K562 (cell line): Measurements from ENCODE around the gene GABBR1. TPM values are rescaled to one million over a fixed set of nuclear protein-coding genes. Genes with fewer than 3 reads are reported as not detected.

ENCODE experiments used
- ATAC-seq: fragments of 200-7000 bp; cut with Tn5 transposase; 3 replicates; pipeline ENCODE4 v1.9.1; 2020; ENCODE audit warnings: moderate library complexity
- BruUV-seq: library from RNA; stranded (reverse); fragments of 400-500 nt; replicated peaks from 2 replicates; lab custom pipeline; 2021; lab: Mats Ljungman, UMichigan
- CTCF ChIA-PET: fragments of 300-600 bp; formaldehyde crosslinking; extraction: SDS; loops from one replicate; lab custom pipeline; 2021; ENCODE audit warnings: low intra/inter-chr PET ratio; lab: Yijun Ruan, JAX
- POLR2A ChIA-PET: fragments of 300-600, 350-650 bp; sonication (Branson Sonifier 250); formaldehyde crosslinking; extraction: SDS; loops from one replicate; lab custom pipeline; 2021; ENCODE audit warnings: antibody characterized with exemption, inconsistent platforms; lab: Yijun Ruan, JAX
- DNase-seq, 4 experiments: peaks; one replicate each; pipeline versions ENCODE4 v3.0.0 to v3.0.0-alpha.2; 2011 to 2018; ENCODE audit warnings: low spot score in 3 of 4, mixed read lengths in 3 of 4; ENCODE audit errors: extremely low read depth in 1 of 4
- FAIRE-seq: peaks from 2 replicates; lab custom pipeline; 2011; peaks lifted over from hg19 to GRCh38; lab: Jason Lieb, UNC
- H2AFZ ChIP-seq: 2 replicates; pipeline ENCODE4 v1.6.0; 2011; ENCODE audit warnings: low read depth, low read length, control low read depth, inconsistent platforms
- H3K27ac ChIP-seq: fragments of 200-600 bp; 3 replicates; pipeline ENCODE4 v1.8.0; 2011; ENCODE audit warnings: low read depth, mild to moderate bottlenecking, control low read depth, inconsistent platforms, low read length, moderate library complexity, mixed read lengths; ENCODE audit errors: extremely low read depth
- H3K27me3 ChIP-seq, 2 experiments: fragments of 300-600 bp in 1 of 2; 2 replicates in 1 of 2; 3 replicates in 1 of 2; pipeline versions ENCODE4 v1.6.0 to v1.8.0; 2011; ENCODE audit warnings: inconsistent platforms in 2 of 2, low read length in 2 of 2, mild to moderate bottlenecking in 1 of 2, mixed read lengths in 1 of 2, moderate library complexity in 1 of 2; ENCODE audit not compliant: control insufficient read depth in 2 of 2, insufficient read depth in 2 of 2
- H3K36me3 ChIP-seq: fragments of 300-600 bp; 3 replicates; pipeline ENCODE4 v1.8.0; 2011; ENCODE audit warnings: mild to moderate bottlenecking, low read length, inconsistent platforms; ENCODE audit not compliant: control insufficient read depth, insufficient read depth
- H3K4me1 ChIP-seq, 2 experiments: fragments of 200-600 bp in 1 of 2; replicated peaks in 1 of 2; 2 replicates in 1 of 2; 3 replicates in 1 of 2; pipeline versions ENCODE4 v1.5.1 to v1.8.0; 2011; ENCODE audit warnings: inconsistent platforms in 2 of 2, low read length in 2 of 2, mild to moderate bottlenecking in 1 of 2, mixed read lengths in 1 of 2, moderate library complexity in 1 of 2; ENCODE audit not compliant: control insufficient read depth in 2 of 2, insufficient read depth in 2 of 2
- H3K4me2 ChIP-seq: 2 replicates; pipeline ENCODE4 v1.6.1; 2011; ENCODE audit warnings: low read length, control low read depth, inconsistent platforms, mixed read lengths; ENCODE audit not compliant: insufficient read depth
- H3K4me3 ChIP-seq: fragments of 200-600 bp; sonication (generic), shearing (Covaris generic); 2 replicates; pipeline ENCODE4 v1.5.1; 2016; ENCODE audit warnings: control low read depth, inconsistent platforms
- H3K79me2 ChIP-seq: fragments of 200-600 bp; 3 replicates; pipeline ENCODE4 v1.8.0; 2011; ENCODE audit warnings: low read length, inconsistent platforms; ENCODE audit not compliant: control insufficient read depth, insufficient read depth
- H3K9ac ChIP-seq, 2 experiments: 2 replicates each; pipeline versions ENCODE4 v1.6.0 to v1.6.1; 2011; ENCODE audit warnings: low read depth in 2 of 2, low read length in 2 of 2, control low read depth in 1 of 2, inconsistent platforms in 1 of 2, mild to moderate bottlenecking in 1 of 2, mixed read lengths in 1 of 2; ENCODE audit not compliant: insufficient read depth in 1 of 2
- H3K9me1 ChIP-seq: one replicate; pipeline ENCODE4 v1.6.0; 2011; ENCODE audit warnings: inconsistent platforms, mild to moderate bottlenecking, low read length, moderate library complexity; ENCODE audit not compliant: control insufficient read depth, insufficient read depth
- H3K9me3 ChIP-seq: replicated peaks from 2 replicates; pipeline ENCODE4 v1.5.1; 2011; ENCODE audit warnings: low read depth, low read length, inconsistent platforms; ENCODE audit not compliant: control insufficient read depth, insufficient read depth
- H4K20me1 ChIP-seq: replicated peaks from 2 replicates; pipeline ENCODE4 v1.6.1; 2011; ENCODE audit warnings: low read length, inconsistent platforms, mixed read lengths; ENCODE audit not compliant: control insufficient read depth, insufficient read depth
- CBFA2T3 ChIP-seq: fragments of 450-650 bp; IDR thresholded peaks from 2 replicates; pipeline ENCODE4 v1.6.1; 2017
- ESRRB ChIP-seq: fragments of 250-450 bp; sonication (Bioruptor Pico); IDR thresholded peaks from 2 replicates; pipeline ENCODE4 v1.5.0; 2020; ENCODE audit warnings: mild to moderate bottlenecking, moderate library complexity, borderline replicate concordance
- MAFF ChIP-seq: IDR thresholded peaks from 2 replicates; pipeline ENCODE4 v1.6.1; 2012; ENCODE audit warnings: low read length, improper control_type of control experiment
- NFXL1 ChIP-seq: fragments of 450-650 bp; formaldehyde crosslinking; IDR thresholded peaks from 2 replicates; pipeline ENCODE4 v1.4.0; 2021; ENCODE audit warnings: mild to moderate bottlenecking
- RAD51 ChIP-seq: fragments of 450-650 bp; IDR thresholded peaks from 2 replicates; pipeline ENCODE4 v1.7.1; 2016; ENCODE audit warnings: low read depth, mild to moderate bottlenecking, borderline replicate concordance
- U2AF2 ChIP-seq: fragments of 200-400 bp; formaldehyde crosslinking; optimal IDR thresholded peaks from 2 replicates; pipeline ENCODE3; 2017; ENCODE audit warnings: low read depth, mild to moderate bottlenecking, low read length
- YBX1 ChIP-seq: fragments of 450-650 bp; IDR thresholded peaks from 2 replicates; pipeline ENCODE4 v1.7.1; 2016; ENCODE audit warnings: mild to moderate bottlenecking
- ZBTB8A ChIP-seq: fragments of 450-650 bp; IDR thresholded peaks from 2 replicates; pipeline ENCODE4 v1.6.1; 2018; ENCODE audit warnings: mild to moderate bottlenecking, moderate library complexity; ENCODE audit not compliant: partially characterized antibody
- ZNF586 ChIP-seq: fragments of 450-650 bp; formaldehyde crosslinking; conservative IDR thresholded peaks from 2 replicates; pipeline ENCODE4 v1.4.0; 2020; ENCODE audit warnings: mild to moderate bottlenecking, moderate library complexity
- ZNF707 ChIP-seq: fragments of 250-450 bp; sonication (Bioruptor Pico); conservative IDR thresholded peaks from 2 replicates; pipeline ENCODE4 v1.8.0; 2022; ENCODE audit warnings: inconsistent platforms, mild to moderate bottlenecking, moderate library complexity
- WGBS: fragments of 100-300 bp; shearing (Covaris generic); methylation state at CpG from one replicate; pipeline ENCODE4 v1.1.6; 2016; ENCODE audit warnings: low coverage, mixed read lengths; ENCODE audit not compliant: insufficient coverage; ENCODE audit errors: missing lambda C conversion rate; 5-methylcytosine and 5-hydroxymethylcytosine counted together
- in situ Hi-C: fragments of 300-500 bp; cut with MboI; formaldehyde crosslinking; loops from 4 replicates; pipeline ENCODE4 v1.15.0; 2018; ENCODE audit warnings: inconsistent platforms, mixed read lengths
- intact Hi-C: fragments of 100-400 bp; cut with micrococcal nuclease; formaldehyde crosslinking; loops from 2 replicates; pipeline ENCODE4 v1.14.2; 2022
- polyA plus RNA-seq, 8 experiments: library from polyadenylated mRNA; depleted of rRNA in 4 of 8; stranded (reverse) in 5 of 8; unstranded in 3 of 8; fragments of >200 nt; fragmentation: Nextera tagmentation in 2 of 8; fragmentation: Illumina TruSeq in 1 of 8; extraction: Ambion mirVana in 2 of 8; extraction: Trizol in 1 of 8; gene quantifications; 2 replicates each; pipeline versions ENCODE4 v1.2.1 to v1.2.3, GENCODE V29; 2011 to 2014; ENCODE audit warnings: inconsistent platforms in 1 of 8, missing spikeins in 1 of 8
- total RNA-seq, 7 experiments: library from RNA; depleted of rRNA in 6 of 7; stranded (reverse); fragments of >200 nt in 6 of 7; fragmentation: Illumina TruSeq in 2 of 7; extraction: Trizol in 2 of 7; gene quantifications; 2 replicates each; pipeline versions ENCODE4 v1.2.1 to v1.2.3, GENCODE V29; 2011 to 2021; ENCODE audit warnings: low replicate concordance in 1 of 7
- TF ChIP-seq, protein P1 (sequence below): fragments of 450-650 bp; IDR thresholded peaks from 2 replicates; pipeline ENCODE4 v1.6.1; 2017; ENCODE audit warnings: mild to moderate bottlenecking, moderate library complexity
- TF ChIP-seq, protein P2 (sequence below): fragments of 250-450 bp; sonication (Bioruptor Pico); IDR thresholded peaks from 2 replicates; pipeline ENCODE4 v1.8.0; 2021; ENCODE audit warnings: mild to moderate bottlenecking, moderate library complexity
- TF ChIP-seq, protein P3 (sequence below), 2 experiments: fragments of 450-650 bp; IDR thresholded peaks; 2 replicates each; pipeline ENCODE4 v1.6.1; 2018; ENCODE audit warnings: mild to moderate bottlenecking in 2 of 2, low read depth in 1 of 2; ENCODE audit not compliant: partially characterized antibody in 2 of 2

Gene GABBR1
- total and polyA plus RNA-seq, 9 of the 15 experiments (the other 6 are each of a cell fraction or from before 2014, with no cell fraction given), result 2.2 to 48.3 (median 20.8) TPM

DNA sequence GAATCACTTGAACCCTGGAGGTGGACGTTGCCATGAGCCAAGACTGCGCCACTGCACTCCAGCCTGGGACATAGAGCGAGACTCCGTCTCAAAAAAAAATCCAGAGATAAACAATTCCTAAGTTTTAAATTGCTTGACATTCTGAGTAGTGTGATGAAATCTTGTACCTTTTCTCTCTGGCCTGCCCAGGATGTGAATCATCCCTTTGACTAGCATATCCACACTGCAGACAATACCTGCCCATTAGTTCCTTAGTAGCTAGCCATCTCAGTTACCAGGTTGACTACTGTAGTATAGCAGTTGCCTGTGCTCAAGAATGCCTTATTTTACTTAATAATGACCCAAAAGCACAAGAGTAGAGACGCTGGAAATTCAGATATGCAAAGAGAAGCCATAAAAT lies 45.1 kb upstream of the GABBR1 start (continued):
- no peak for TF ChIP-seq ZNF707 (CRISPR knock-in tag)

DNA sequence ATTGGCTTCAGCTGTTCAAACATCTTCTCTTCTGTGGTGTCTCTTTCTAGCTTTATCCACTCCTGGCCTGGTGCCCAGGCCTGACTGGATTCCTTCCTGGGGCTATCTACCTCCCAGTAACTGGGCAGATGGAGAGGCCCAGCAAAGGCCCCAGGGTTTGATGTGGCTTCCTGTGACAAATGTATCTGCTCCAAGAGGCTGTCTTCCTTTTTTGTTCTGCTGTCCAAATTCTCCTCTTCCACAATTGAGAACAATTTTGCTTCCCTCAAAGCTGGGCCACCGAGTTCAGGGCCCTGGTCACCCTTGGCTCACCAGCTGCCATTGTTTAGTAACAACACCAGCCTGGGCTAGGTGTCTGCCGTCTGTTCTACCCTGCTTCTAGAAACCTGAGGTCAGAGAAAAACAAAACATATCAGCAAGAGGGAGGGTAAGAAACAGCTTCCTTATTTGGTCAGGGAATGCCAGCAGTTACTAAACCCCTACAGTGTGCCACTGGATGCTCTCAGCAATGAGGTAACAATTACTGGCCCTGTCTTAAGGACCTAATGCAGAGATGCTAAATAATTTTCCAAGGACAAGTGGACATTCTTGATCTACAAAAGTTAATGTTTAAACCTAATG lies 44.1 kb upstream of the GABBR1 start:
- POLR2A ChIA-PET, result no interaction called here
- Histone ChIP-seq H3K79me2 (no peaks in the 10 kb centered on the region), H3K9me3 (no peaks in the 10 kb centered on the region), H4K20me1 (no peaks in the 10 kb centered on the region), H3K4me3 (no peak overlapping the region), H3K36me3 (no peaks in the 10 kb centered on the region), H3K4me1 (peaks cover 0 to 9% of the 10 kb centered on the region in 2 experiments; a peak in 2 of 5 replicates), H3K27ac (no peak overlapping the region), H3K9ac (no peak overlapping the region), H3K4me2 (no peak overlapping the region), H3K27me3 (peaks cover 27 to 48% of the 10 kb centered on the region in 2 experiments; a peak in 4 of 5 replicates), H2AFZ (no peak overlapping the region), H3K9me1 (no peaks in the 10 kb centered on the region)
- in situ Hi-C loops, result no loop called here
- FAIRE-seq (no peak), ATAC-seq (no peak), DNase-seq (no peak)
- BruUV-seq, result no TSS peak
- intact Hi-C loops, result no loop called here
- 0% methylated on average over 2 of the region's 2 CpGs for WGBS
- CTCF ChIA-PET, result no interaction called here
- TF ChIP-seq ZBTB8A, result no peak
- no peak for TF ChIP-seq ZNF586 (CRISPR knock-in tag)
- TF ChIP-seq, protein P1, sequence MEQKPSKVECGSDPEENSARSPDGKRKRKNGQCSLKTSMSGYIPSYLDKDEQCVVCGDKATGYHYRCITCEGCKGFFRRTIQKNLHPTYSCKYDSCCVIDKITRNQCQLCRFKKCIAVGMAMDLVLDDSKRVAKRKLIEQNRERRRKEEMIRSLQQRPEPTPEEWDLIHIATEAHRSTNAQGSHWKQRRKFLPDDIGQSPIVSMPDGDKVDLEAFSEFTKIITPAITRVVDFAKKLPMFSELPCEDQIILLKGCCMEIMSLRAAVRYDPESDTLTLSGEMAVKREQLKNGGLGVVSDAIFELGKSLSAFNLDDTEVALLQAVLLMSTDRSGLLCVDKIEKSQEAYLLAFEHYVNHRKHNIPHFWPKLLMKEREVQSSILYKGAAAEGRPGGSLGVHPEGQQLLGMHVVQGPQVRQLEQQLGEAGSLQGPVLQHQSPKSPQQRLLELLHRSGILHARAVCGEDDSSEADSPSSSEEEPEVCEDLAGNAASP, result no peak
- no peak for TF ChIP-seq YBX1
- TF ChIP-seq, protein P2, sequence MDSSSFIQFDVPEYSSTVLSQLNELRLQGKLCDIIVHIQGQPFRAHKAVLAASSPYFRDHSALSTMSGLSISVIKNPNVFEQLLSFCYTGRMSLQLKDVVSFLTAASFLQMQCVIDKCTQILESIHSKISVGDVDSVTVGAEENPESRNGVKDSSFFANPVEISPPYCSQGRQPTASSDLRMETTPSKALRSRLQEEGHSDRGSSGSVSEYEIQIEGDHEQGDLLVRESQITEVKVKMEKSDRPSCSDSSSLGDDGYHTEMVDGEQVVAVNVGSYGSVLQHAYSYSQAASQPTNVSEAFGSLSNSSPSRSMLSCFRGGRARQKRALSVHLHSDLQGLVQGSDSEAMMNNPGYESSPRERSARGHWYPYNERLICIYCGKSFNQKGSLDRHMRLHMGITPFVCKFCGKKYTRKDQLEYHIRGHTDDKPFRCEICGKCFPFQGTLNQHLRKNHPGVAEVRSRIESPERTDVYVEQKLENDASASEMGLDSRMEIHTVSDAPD, result no peak
- TF ChIP-seq CBFA2T3, result no peak
- TF ChIP-seq MAFF, result no peak
- TF ChIP-seq, protein P3, sequence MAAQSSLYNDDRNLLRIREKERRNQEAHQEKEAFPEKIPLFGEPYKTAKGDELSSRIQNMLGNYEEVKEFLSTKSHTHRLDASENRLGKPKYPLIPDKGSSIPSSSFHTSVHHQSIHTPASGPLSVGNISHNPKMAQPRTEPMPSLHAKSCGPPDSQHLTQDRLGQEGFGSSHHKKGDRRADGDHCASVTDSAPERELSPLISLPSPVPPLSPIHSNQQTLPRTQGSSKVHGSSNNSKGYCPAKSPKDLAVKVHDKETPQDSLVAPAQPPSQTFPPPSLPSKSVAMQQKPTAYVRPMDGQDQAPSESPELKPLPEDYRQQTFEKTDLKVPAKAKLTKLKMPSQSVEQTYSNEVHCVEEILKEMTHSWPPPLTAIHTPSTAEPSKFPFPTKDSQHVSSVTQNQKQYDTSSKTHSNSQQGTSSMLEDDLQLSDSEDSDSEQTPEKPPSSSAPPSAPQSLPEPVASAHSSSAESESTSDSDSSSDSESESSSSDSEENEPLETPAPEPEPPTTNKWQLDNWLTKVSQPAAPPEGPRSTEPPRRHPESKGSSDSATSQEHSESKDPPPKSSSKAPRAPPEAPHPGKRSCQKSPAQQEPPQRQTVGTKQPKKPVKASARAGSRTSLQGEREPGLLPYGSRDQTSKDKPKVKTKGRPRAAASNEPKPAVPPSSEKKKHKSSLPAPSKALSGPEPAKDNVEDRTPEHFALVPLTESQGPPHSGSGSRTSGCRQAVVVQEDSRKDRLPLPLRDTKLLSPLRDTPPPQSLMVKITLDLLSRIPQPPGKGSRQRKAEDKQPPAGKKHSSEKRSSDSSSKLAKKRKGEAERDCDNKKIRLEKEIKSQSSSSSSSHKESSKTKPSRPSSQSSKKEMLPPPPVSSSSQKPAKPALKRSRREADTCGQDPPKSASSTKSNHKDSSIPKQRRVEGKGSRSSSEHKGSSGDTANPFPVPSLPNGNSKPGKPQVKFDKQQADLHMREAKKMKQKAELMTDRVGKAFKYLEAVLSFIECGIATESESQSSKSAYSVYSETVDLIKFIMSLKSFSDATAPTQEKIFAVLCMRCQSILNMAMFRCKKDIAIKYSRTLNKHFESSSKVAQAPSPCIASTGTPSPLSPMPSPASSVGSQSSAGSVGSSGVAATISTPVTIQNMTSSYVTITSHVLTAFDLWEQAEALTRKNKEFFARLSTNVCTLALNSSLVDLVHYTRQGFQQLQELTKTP (IDR thresholded peaks at IDR 0.05; ENCODE audit: low read depth in 1 of 2, partially characterized antibody in 2 of 2), result no peak
- TF ChIP-seq U2AF2, result no peak
- no peak for TF ChIP-seq ESRRB
- TF ChIP-seq NFXL1 (CRISPR knock-in tag), result no peak
- no peak for TF ChIP-seq RAD51
